Breast epithelium (tissue), 4 donors: ENCODE measurements around the gene WWP2. TPM values are rescaled to one million over a fixed set of nuclear protein-coding genes. Genes with fewer than 3 reads are reported as not detected.

Source experiments
- DNase-seq, 2 donors: peaks; one replicate each; pipeline ENCODE4 v3.0.0-alpha.2; 2019; ENCODE audit warnings: low spot score in 2 of 2
- H3K27ac ChIP-seq, 2 donors: fragments of 200-600 bp; sonication (generic) in 1 of 2; one replicate each; pipeline ENCODE4 v1.5.1; 2016 to 2019; ENCODE audit warnings: mild to moderate bottlenecking in 1 of 2
- H3K27me3 ChIP-seq, 2 donors: fragments of 200-600 bp; sonication (generic) in 1 of 2; one replicate each; pipeline versions ENCODE4 v1.5.1 to v1.6.0; 2017 to 2019; ENCODE audit warnings: control low read depth in 1 of 2, mild to moderate bottlenecking in 1 of 2
- H3K36me3 ChIP-seq: fragments of 200-600 bp; one replicate; pipeline ENCODE4 v1.5.1; 2019
- H3K4me1 ChIP-seq, 2 donors: fragments of 200-600 bp; sonication (generic); one replicate each; pipeline ENCODE4 v1.5.1; 2016 to 2019; ENCODE audit warnings: control low read depth in 1 of 2
- H3K4me3 ChIP-seq, 3 donors: fragments of 200-600 bp; sonication (generic); 1 replicate in 2 of 3; 2 replicates in 1 of 3; pipeline ENCODE4 v1.5.1; 2016 to 2019; ENCODE audit warnings: mild to moderate bottlenecking in 3 of 3, moderate library complexity in 2 of 3
- H3K9me3 ChIP-seq, 2 donors: fragments of 200-600 bp; sonication (generic) in 1 of 2; one replicate each; pipeline ENCODE4 v1.5.1; 2016 to 2019; ENCODE audit warnings: control low read depth in 1 of 2
- POLR2A ChIP-seq: fragments of 450-650 bp; IDR thresholded peaks from one replicate; pipeline ENCODE4 v1.6.1; 2016; ENCODE audit warnings: antibody characterized with exemption, mild to moderate bottlenecking, moderate library complexity
- POLR2AphosphoS5 ChIP-seq, 3 donors: sonication (generic); formaldehyde crosslinking; IDR thresholded peaks; one replicate each; pipeline ENCODE4 v1.6.1; 2017; ENCODE audit warnings: antibody characterized with exemption in 3 of 3
- intact Hi-C: fragments of 100-400 bp; cut with DNase I; formaldehyde crosslinking; loops from one replicate; pipeline ENCODE4 v1.15.1; 2023; ENCODE audit warnings: low total_unique reads
- total RNA-seq, 3 donors: library from RNA; depleted of rRNA; stranded (reverse); fragments of >200 nt; gene quantifications; one replicate each; pipeline ENCODE4 v1.1.0, GENCODE V29; 2016
- TF ChIP-seq, protein P1 (sequence below), 3 donors: fragments of 450-650 bp; IDR thresholded peaks; one replicate each; pipeline ENCODE4 v1.5.1; 2016 to 2017; ENCODE audit warnings: antibody characterized with exemption in 3 of 3, mild to moderate bottlenecking in 3 of 3, moderate library complexity in 3 of 3

The WWP2 gene
- total RNA-seq, 3 donors from 2014 or later, result 34.1 to 46.5 (median 34.7) TPM

DNA sequence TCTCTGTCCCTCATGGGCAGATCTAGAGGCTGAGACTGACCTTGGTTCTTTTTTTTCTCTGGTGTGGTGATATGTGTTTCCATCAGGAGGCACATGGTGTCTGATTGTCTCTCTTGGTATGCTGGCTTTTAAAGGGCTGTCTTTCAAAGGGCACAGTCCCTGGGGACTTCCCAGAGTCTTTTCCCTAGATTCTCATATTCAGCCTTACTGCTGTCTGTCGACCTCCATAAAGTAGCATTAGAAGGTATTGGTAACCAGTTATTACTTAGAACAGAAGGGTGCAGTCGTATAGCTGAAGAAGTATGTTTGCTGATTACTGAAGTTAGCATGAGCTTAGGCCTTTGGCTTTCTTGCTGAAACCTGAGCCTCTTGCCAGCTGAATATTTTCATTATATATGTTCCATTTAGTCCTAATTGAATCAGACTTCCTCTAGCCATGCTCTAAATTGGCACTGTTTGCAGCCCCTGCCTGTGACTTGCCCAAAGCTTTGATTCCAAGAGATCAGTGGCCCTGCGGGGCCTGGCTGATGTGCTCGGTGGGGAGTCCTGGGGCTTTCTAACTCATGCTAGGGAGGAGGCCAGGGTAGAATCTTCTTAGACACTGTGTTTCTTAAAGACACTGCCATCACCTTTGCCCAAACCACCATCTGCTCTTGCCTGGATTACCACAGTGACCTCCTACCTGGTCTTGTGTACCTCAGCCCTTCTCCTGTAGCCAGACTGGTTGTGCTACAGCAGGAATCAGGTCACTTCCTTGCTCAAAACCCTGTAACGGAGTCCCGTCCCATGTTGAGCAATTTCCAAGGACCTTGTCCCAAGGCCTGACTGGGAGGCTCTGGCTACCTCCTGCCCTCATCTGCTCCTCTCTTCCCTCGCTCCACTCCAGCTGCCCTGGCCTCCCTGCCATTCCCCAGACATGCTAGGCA lies 71.5 kb downstream of the WWP2 start:
- H3K27me3 ChIP-seq, result no peaks in the 10 kb centered on the region
- H3K36me3 ChIP-seq, result no peaks in the 10 kb centered on the region
- no peak overlapping the region for H3K4me3 ChIP-seq
- TF ChIP-seq, protein P1, sequence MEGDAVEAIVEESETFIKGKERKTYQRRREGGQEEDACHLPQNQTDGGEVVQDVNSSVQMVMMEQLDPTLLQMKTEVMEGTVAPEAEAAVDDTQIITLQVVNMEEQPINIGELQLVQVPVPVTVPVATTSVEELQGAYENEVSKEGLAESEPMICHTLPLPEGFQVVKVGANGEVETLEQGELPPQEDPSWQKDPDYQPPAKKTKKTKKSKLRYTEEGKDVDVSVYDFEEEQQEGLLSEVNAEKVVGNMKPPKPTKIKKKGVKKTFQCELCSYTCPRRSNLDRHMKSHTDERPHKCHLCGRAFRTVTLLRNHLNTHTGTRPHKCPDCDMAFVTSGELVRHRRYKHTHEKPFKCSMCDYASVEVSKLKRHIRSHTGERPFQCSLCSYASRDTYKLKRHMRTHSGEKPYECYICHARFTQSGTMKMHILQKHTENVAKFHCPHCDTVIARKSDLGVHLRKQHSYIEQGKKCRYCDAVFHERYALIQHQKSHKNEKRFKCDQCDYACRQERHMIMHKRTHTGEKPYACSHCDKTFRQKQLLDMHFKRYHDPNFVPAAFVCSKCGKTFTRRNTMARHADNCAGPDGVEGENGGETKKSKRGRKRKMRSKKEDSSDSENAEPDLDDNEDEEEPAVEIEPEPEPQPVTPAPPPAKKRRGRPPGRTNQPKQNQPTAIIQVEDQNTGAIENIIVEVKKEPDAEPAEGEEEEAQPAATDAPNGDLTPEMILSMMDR (IDR thresholded peaks at IDR 0.05), result no peak
- peak overlapping the region; percentile 29 to 60 for H3K27ac ChIP-seq
- no peak for DNase-seq
- intact Hi-C loops, result no loop called here
- no peaks in the 10 kb centered on the region for H3K9me3 ChIP-seq
- H3K4me1 ChIP-seq, result no peaks in the 10 kb centered on the region

GRCh38 chr16:69834807-69835466 lies 72.8 kb downstream of the WWP2 start:
- DNase-seq, result no peak
- H3K4me1 ChIP-seq, result peaks cover 0 to 5% of the 10 kb centered on the region in 2 donors
- intact Hi-C loops, result no loop called here
- H3K36me3 ChIP-seq, result no peaks in the 10 kb centered on the region
- H3K27me3 ChIP-seq, result no peaks in the 10 kb centered on the region
- no peak overlapping the region for H3K4me3 ChIP-seq
- no peak for TF ChIP-seq POLR2A
- TF ChIP-seq, protein P1 (IDR thresholded peaks at IDR 0.05), result no peak
- no peak for TF ChIP-seq POLR2AphosphoS5 (IDR thresholded peaks at IDR 0.05)
- no peak overlapping the region for H3K27ac ChIP-seq
- H3K9me3 ChIP-seq, result no peaks in the 10 kb centered on the region

DNA sequence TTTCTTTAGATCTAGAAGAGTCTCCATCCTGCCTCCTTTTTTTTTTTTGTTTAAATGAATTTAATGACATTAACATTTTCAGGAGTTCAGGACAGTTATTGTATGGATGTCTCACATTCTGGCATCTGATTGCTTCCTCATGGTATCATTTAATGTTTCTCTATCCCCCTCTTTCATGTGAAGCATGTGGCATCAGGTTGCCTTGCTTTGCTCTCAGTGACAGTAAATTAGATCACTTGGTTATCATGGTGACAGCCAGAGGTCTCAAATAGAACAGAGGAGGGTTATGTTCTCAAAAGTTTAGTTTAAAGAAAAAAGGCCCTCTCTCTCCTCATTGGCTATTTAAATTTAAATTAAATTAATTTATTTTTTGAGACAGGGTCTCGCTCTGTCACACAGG lies 74.1 kb downstream of the WWP2 start:
- Histone ChIP-seq H3K36me3 (no peaks in the 10 kb centered on the region), H3K27me3 (no peaks in the 10 kb centered on the region), H3K27ac (no peak overlapping the region), H3K9me3 (no peaks in the 10 kb centered on the region), H3K4me1 (peaks cover 0 to 5% of the 10 kb centered on the region in 2 donors), H3K4me3 (no peak overlapping the region)
- intact Hi-C loops, result no loop called here
- TF ChIP-seq, protein P1 (IDR thresholded peaks at IDR 0.05), result no peak
- TF ChIP-seq POLR2AphosphoS5 (IDR thresholded peaks at IDR 0.05) (no peak), POLR2A (no peak)
- no peak for DNase-seq

GRCh38 chr16:69837380-69837779 lies 75.2 kb downstream of the WWP2 start:
- no peaks in the 10 kb centered on the region for H3K9me3 ChIP-seq
- TF ChIP-seq POLR2A, result no peak
- TF ChIP-seq, protein P1 (IDR thresholded peaks at IDR 0.05), result no peak
- DNase-seq, result no peak
- no peaks in the 10 kb centered on the region for H3K36me3 ChIP-seq
- no peak overlapping the region for H3K4me3 ChIP-seq
- no peak overlapping the region for H3K27ac ChIP-seq
- H3K27me3 ChIP-seq, result no peaks in the 10 kb centered on the region
- intact Hi-C loops, result no loop called here
- peaks cover 0 to 5% of the 10 kb centered on the region in 2 donors for H3K4me1 ChIP-seq

GRCh38 chr16:69838489-69838888 lies 76.4 kb downstream of the WWP2 start:
- intact Hi-C loops, result no loop called here
- DNase-seq, result no peak
- TF ChIP-seq, protein P1 (IDR thresholded peaks at IDR 0.05), result no peak
- no peak for TF ChIP-seq POLR2A
- no peak for TF ChIP-seq POLR2AphosphoS5 (IDR thresholded peaks at IDR 0.05)
- no peaks in the 10 kb centered on the region for H3K9me3 ChIP-seq
- no peaks in the 10 kb centered on the region for H3K36me3 ChIP-seq
- peak overlapping the region in 1 of 2 donors; percentile 56 for H3K27ac ChIP-seq
- H3K4me3 ChIP-seq, result no peak overlapping the region
- H3K4me1 ChIP-seq, result peaks cover 0 to 5% of the 10 kb centered on the region in 2 donors
- no peaks in the 10 kb centered on the region for H3K27me3 ChIP-seq
